HFF-Myc (cell line): ENCODE measurements around the gene HOXA5.
A peak's percentile ranks its signal among the peaks of the same experiment; 100 is the strongest.

Experiments
- DNase-seq: peaks from one replicate; pipeline ENCODE4 v3.0.0-alpha.2; 2011; ENCODE audit warnings: low read depth; ENCODE audit errors: extremely low read depth
- H3K4me3 ChIP-seq: replicated peaks from 2 replicates; pipeline ENCODE4 v1.5.1; 2011; ENCODE audit warnings: low read depth, mild to moderate bottlenecking, control low read depth, low read length
- CTCF ChIP-seq: IDR thresholded peaks from 2 replicates; pipeline ENCODE4 v1.5.1; 2012; ENCODE audit warnings: mild to moderate bottlenecking, low read depth, low read length, control low read depth; ENCODE audit errors: missing control alignments

Gene HOXA5

GRCh38 chr7:27097686-27098577, 45.5 kb downstream of the HOXA5 start:
- DNase-seq, result no peak
- H3K4me3 ChIP-seq, result no peak overlapping the region
- TF ChIP-seq CTCF, result no peak

DNA sequence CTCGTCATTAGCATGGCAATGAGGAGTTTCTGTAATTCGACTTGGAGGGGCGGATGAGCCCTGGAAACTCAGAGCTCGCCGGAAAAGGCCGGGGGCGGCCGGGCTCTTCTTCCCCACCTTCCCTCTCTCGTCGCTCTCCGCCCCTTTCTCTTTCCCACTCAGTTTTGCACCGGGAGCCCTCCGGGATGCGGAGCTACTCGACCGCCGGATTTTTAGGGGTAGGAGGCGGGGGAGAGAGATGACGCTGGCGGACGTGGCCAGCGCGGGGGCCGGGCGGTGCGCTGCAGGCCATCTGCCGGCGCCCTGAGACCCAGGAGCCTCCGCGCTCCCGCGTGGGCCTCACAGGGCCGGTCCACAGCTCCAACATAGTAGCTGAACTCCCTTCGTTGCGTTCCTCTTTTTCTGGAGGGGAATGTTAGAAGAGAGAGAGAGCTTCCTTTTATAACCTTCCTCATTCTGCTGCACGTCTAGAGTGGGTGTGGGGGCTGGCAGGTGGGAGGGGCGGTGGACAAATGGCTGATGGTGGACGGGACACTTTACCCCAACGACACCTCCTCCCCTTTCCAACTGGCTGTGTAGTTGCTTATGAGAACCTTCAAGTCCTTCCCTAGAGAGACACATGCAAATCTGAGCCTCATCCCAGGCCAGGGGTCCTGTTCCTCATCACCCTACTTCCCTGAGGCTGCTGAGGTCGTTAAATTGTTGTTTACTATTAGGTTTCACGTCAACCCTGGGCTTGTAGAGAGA, 46.5 kb downstream of the HOXA5 start:
- peak overlapping the region; percentile 48 for H3K4me3 ChIP-seq
- no peak for TF ChIP-seq CTCF
- DNase-seq, result no peak

DNA sequence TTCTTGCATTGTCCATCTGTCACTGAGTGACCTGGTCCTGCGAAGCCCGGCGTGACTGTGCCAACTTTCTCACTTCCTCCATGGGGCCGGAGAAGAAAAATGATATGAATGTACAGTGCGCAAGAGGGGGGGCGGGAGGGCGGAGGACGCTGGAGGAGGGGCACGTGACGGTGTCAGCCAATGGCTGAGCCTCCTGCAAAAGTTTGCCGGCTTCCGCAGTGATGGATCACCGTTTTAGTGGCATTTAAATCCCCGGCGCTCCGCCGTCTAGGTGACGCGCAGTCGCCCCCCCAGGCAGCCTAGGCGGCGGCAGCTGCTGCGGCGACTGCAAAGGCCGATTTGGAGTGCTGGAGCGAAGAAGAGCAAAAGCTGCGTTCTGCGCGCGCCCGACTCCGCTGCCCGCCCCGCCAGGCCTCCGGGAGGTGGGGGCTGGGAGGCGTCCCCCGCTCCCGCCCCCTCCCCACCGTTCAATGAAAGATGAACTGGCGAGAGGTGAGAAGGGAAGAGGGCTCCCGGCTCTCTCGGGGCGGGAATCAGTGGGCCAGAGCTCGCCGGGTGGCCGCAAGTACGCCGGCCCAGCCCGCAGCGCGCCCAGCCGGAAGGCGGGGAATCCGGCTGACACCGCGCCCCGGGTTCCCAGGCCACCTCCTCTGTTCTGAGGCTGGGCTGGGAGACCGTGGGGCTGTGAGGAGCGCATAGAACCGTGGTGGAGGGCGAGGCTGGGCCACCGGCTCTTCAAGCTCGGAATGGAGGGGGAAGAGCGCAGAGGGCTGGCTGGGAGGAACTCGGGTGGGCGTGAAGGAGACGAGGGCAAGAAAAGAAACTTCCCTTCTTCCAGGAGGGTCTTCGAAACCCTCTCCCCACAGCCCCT, 47.3 kb downstream of the HOXA5 start, which contains the start of gene HOXA1:
TSS of gene HOXA1 (minus strand) at position 104 of the 871 bp plus-strand sequence. CDS start at position 16, 88 bp downstream.
- DNase-seq, result peak; percentile 24
- peak within 1 kb of the TSS; percentile 48 for H3K4me3 ChIP-seq
- TF ChIP-seq CTCF, result no peak

DNA sequence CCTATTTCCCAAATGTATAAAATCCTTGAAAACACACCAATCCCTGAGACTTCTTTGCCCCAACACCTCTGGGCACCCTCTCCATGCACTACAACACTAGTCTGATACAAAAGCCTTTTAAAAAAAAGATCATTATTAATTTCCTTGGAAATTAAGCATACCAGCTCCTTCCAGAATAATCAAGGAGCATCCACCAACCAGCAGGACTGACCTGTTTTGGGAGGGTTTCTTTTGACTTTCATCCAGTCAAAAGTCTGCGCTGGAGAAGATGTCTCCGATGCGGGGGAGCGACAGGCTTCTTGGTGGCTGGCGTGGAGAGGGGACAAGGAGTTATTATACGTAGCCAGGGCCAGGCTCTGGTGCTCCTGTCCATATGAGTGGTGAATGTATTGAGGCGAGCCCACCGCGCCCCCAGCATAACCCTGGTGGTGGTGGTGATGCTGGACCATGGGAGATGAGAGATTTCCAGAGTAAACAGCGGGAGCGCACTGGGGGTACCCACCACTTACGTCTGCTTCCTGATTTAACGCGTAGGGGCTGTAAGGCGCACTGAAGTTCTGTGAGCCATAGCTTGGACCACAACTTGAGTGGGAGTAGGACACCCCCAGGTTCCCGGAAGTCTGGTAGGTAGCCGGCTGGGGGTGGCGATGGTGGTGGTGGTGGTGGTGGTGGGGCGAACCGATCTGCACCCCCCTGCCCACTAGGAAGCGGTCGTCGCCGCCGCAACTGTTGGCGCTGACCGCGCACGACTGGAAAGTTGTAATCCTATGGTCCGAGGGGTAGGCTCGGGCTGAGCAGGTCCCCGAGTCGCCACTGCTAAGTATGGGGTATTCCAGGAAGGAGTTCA, 48.2 kb downstream of the HOXA5 start:
- no peak for DNase-seq
- no peak for TF ChIP-seq CTCF
- peak overlapping the region; percentile 48 for H3K4me3 ChIP-seq

DNA sequence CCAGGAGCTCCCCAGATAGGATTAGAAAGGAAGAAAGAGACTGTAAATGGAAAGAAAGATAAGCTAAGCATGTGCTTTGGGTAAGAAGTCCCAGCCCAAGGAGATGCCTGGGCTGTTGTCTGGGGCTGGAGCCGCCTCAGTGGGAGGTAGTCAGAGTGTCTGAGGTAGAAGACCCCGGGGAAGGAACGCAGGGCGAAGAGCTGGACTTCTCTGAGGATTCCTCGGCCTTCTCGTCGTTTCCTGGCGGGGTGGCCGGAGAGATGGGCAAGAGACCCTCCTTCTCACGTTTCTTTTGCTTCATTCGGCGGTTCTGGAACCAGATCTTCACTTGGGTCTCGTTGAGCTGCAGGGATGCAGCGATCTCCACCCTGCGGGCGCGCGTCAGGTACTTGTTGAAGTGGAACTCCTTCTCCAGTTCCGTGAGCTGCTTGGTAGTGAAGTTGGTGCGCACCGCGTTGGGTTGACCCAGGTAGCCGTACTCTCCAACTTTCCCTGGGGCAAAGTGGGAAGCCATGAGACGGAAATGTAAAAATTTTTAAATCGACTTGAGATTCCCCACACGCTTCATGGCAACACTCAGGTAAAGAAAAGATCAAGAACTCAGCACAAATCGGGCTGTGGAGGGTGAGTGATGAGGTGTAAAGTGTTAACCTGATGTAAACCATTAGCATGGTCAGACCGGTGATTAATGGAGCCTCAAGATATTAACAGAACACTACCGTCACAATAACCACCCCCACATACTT, 49.0 kb downstream of the HOXA5 start:
- no peak for TF ChIP-seq CTCF
- no peak overlapping the region for H3K4me3 ChIP-seq
- DNase-seq, result no peak
